ENCODE results near the gene POLR2C. TPM values are rescaled to one million over a fixed set of nuclear protein-coding genes. Genes with fewer than 3 reads are reported as not detected.

The POLR2C gene
- 106 and 118 TPM in 2 replicates for total RNA-seq

DNA sequence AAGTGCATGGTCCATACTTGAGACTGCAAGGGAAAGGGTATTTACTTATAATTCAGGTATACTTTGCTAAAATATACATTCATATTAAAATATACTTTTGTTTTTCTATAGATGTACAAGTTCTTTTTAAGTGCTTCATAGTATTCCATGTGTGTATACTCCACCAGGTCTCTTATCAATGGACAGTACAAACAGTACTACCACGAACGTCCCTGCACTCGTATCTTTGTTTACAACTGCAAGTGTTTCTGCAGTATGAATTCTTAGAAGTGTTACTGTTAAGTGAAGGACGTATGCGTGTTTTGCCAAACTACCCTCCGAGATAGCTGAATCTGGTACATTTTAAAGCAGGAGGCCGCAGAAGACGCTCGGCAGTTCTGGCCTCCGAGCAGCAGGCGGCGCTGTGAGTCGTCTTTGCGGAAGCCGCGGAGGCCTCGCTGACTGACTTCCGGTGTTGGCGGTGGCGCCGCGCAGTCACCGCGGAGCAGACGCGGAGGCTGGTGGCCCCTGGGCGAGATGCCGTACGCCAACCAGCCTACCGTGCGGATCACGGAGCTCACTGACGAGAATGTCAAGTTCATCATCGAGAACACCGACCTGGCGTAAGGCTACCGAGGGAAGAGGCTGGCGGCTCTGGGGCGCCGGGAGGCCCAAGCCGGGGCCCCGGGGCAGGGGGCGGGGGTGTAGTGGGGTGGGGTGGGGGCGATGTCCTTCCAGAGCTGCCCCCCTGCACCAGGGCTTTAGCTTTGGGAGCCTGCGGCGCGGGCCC is at the start of gene POLR2C:
Gene POLR2C, plus strand, starts transcription at position 471 of the 769 bp plus-strand sequence. Its CDS starts 46 bp downstream, at position 517.

DNA sequence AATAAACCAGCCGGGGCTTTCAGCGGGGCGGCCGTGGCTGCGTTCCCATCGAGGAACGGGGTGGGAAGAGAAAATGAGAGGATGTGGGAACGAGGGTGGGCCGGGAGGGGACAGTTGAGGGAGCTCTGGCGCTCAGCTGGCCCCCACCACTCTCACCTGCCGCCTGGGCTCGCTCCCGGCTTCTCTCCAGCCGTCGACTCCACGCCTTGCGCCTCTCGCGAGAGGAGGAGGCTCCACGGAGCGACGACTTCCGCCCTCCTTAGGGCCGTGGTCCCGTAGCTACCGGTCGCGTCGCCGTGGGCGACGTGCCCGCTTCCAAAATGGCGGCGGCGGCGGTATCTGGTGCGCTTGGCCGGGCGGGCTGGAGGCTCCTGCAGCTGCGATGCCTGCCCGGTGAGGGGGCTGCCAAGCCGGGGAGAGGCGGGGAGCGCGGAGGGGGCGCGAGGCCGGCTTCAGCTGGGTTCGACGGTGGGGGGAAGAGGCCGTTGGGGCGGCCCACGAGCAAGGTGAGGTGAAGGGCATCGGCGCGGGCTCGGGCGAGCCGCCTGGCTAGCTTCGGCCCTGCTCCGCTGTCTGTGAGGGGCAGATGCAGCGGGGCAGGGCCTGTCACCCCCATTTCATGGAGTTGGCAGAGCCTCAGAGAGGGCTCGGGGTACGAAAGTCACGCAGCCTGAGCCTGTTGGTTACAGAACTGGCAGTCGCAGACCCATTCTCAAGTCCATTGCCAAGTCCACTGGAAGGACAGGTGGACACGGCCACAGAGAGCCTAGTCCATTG is 15.1 kb upstream of the POLR2C start, which contains the start of the genes CIAPIN1 and COQ9:
Gene CIAPIN1, minus strand, starts transcription at position 200 of the 777 bp plus-strand sequence. CDS start 6,457 bp downstream, outside the sequence.
Gene COQ9, plus strand, starts transcription at position 294 of the 777 bp plus-strand sequence. Its CDS starts 27 bp downstream, at position 321.

DNA sequence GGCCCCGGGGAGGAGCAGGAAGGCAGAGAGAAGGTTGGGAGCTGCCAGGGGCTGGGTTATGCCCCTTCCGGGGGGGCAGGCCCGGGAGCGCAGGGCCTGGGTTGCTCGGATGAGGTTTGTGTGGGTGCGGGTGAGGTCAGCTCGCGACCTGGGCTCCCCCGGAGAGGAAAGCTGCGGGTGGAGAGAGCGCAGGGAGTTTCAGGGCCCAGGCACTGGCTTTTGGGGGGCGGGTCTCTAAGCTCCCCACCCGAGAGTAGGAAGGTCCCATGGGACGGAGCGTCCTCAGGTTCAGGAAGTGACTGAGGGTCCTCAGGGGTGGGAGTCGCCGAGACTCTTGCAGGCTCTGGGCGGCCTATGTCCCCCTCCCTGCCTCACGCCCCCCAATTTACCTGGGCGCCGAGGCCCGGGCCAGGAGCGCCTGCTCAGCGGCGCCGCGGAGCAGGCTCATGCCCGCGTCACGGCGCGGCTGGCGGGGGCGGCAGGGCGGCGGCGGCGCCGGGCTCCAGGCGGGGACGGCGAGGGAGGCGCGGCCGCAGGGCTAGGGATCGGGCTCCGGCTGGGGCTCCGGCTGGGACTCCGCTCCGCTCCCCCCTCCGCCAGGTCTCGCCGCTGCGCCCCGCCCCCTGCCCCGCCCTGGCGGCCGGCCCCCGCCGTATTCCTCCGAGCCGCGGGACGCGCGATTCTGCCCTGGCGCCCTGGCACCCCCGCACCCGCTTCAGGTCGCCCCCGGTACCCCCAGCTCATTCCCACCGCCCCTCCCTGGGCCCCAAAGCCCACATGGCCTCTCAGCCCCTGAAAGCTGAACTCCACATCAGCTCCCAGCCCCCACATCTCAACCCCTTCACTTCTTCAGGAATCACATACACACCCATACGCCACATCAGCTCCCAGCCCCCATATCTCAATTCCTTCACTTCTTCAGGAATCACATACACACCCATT is 23.7 kb downstream of the POLR2C start, which contains the start of gene DOK4:
Gene DOK4, minus strand, starts transcription at position 578 of the 942 bp plus-strand sequence. CDS start 6,986 bp downstream, outside the sequence.

Other genes with a start within 250 kb of the POLR2C start
- 85.2 and 106 TPM in 2 replicates for gene ARL2BP, start 217.4 kb upstream of the POLR2C start, total RNA-seq
- gene PLLP, start 178.0 kb upstream of the POLR2C start, total RNA-seq: 1.3 and 7.5 TPM in 2 replicates
- not detected in 2 replicates for gene CCL22, start 103.9 kb upstream of the POLR2C start, total RNA-seq
- gene CX3CL1, start 90.2 kb upstream of the POLR2C start, total RNA-seq: under 0.01 TPM in 1 of 2 replicates, not detected in the other
- not detected in 2 replicates for gene CCL17, start 57.9 kb upstream of the POLR2C start, total RNA-seq
- 33.0 and 49.6 TPM in 2 replicates for gene CIAPIN1, start 15.3 kb upstream of the POLR2C start, total RNA-seq
- gene COQ9, start 15.2 kb upstream of the POLR2C start, total RNA-seq: 31.4 and 41.5 TPM in 2 replicates
- gene DOK4, start 23.8 kb downstream of the POLR2C start, total RNA-seq: 59.3 and 74.5 TPM in 2 replicates
- gene CCDC102A, start 73.9 kb downstream of the POLR2C start, total RNA-seq: 13.2 and 16.9 TPM in 2 replicates
- gene ADGRG5, start 80.0 kb downstream of the POLR2C start, total RNA-seq: 0.11 TPM in 1 of 2 replicates, not detected in the other
- gene ADGRG1, start 166.0 kb downstream of the POLR2C start, total RNA-seq: 14.1 and 25.1 TPM in 2 replicates
- gene ADGRG3, start 205.6 kb downstream of the POLR2C start, total RNA-seq: not detected in 2 replicates
- gene DRC7, start 232.1 kb downstream of the POLR2C start, total RNA-seq: under 0.01 TPM in 1 of 2 replicates, not detected in the other

Data from placental epithelial cell (primary cell).